H1 (cell line): ENCODE measurements around the gene CDH16. TPM values are rescaled to one million over a fixed set of nuclear protein-coding genes. Genes with fewer than 3 reads are reported as not detected.

Experiments
- ATF2 ChIP-seq: IDR thresholded peaks from 2 replicates; pipeline ENCODE4 v1.6.1; 2012; ENCODE audit warnings: low read length, inconsistent platforms
- BACH1 ChIP-seq: IDR thresholded peaks from 2 replicates; pipeline ENCODE4 v1.6.1; 2012; ENCODE audit warnings: low read length, improper control_type of control experiment
- GABPA ChIP-seq: IDR thresholded peaks from 2 replicates; pipeline ENCODE4 v1.6.1; 2011; ENCODE audit warnings: mild to moderate bottlenecking, low read length, moderate library complexity, borderline replicate concordance; ENCODE audit not compliant: insufficient read depth
- HDAC2 ChIP-seq, 2 experiments: fragments of 300-600 bp in 1 of 2; sonication (generic) in 1 of 2; IDR thresholded peaks; 2 replicates each; pipeline ENCODE4 v1.6.1; 2011 to 2012; ENCODE audit warnings: low read depth in 2 of 2, low read length in 2 of 2, mild to moderate bottlenecking in 2 of 2, moderate library complexity in 2 of 2, borderline replicate concordance in 1 of 2, inconsistent platforms in 1 of 2
- KDM5A ChIP-seq: fragments of 200-600 bp; IDR thresholded peaks from 2 replicates; pipeline ENCODE4 v1.7.1; 2012; ENCODE audit warnings: mild to moderate bottlenecking, low read length, inconsistent platforms, mixed read lengths
- RFX5 ChIP-seq: IDR thresholded peaks from 2 replicates; pipeline ENCODE4 v1.6.1; 2011; ENCODE audit warnings: low read depth, low read length, improper control_type of control experiment, borderline replicate concordance
- RXRA ChIP-seq: IDR thresholded peaks from 2 replicates; pipeline ENCODE4 v1.6.1; 2011; ENCODE audit warnings: low read depth, mild to moderate bottlenecking, low read length, moderate library complexity; ENCODE audit not compliant: insufficient read depth
- SIX5 ChIP-seq: IDR thresholded peaks from 2 replicates; pipeline ENCODE4 v1.6.1; 2011; ENCODE audit warnings: mild to moderate bottlenecking, low read depth, low read length
- polyA plus RNA-seq, 7 experiments: library from polyadenylated mRNA; depleted of rRNA in 3 of 7; stranded (reverse) in 5 of 7; unstranded in 2 of 7; fragments of >200 nt in 5 of 7; fragments of 200-250 nt in 2 of 7; gene quantifications; 1 replicate in 5 of 7; 2 replicates in 1 of 7; 4 replicates in 1 of 7; pipeline versions ENCODE4 v1.2.1 to v1.2.3, GENCODE V29; 2011 to 2013; ENCODE audit warnings: missing spikeins in 2 of 7, mixed read lengths in 2 of 7
- total RNA-seq: library from RNA; stranded (reverse); fragmentation: NEBNext Ultra II Directional; extraction: Animal tissue kit (Norgen Biotek cat#: 25700); gene quantifications from 2 replicates; pipeline ENCODE4 v1.2.1, GENCODE V29; 2021

The CDH16 gene
- total and polyA plus RNA-seq, 2 of the 8 experiments (the other 6 are each of a cell fraction or from before 2014, with no cell fraction given), result not detected

GRCh38 chr16:66936462-66936861, 17.8 kb upstream of the CDH16 start (continued):
- TF ChIP-seq GABPA (no peak), KDM5A (no peak), RXRA (no peak), SIX5 (no peak), ATF2 (no peak), RFX5 (no peak), BACH1 (no peak), HDAC2 (IDR thresholded peaks at IDR 0.05; ENCODE audit: borderline replicate concordance in 1 of 2, low read depth in 2 of 2, low read length in 2 of 2) (no peak)
